GM12892 (cell line): Measurements from ENCODE around the gene SARS1.

ENCODE experiments used
- POLR2A ChIP-seq: IDR thresholded peaks from 2 replicates; pipeline ENCODE4 v1.6.1; 2011; ENCODE audit warnings: low read depth, low read length, control low read depth
- POLR2AphosphoS5 ChIP-seq: IDR thresholded peaks from 2 replicates; pipeline ENCODE4 v1.6.1; 2011; ENCODE audit warnings: low read depth, low read length, control low read depth
- TAF1 ChIP-seq: IDR thresholded peaks from 2 replicates; pipeline ENCODE4 v1.6.1; 2011; ENCODE audit warnings: low read depth, mild to moderate bottlenecking, control low read depth, low read length, borderline replicate concordance

DNA sequence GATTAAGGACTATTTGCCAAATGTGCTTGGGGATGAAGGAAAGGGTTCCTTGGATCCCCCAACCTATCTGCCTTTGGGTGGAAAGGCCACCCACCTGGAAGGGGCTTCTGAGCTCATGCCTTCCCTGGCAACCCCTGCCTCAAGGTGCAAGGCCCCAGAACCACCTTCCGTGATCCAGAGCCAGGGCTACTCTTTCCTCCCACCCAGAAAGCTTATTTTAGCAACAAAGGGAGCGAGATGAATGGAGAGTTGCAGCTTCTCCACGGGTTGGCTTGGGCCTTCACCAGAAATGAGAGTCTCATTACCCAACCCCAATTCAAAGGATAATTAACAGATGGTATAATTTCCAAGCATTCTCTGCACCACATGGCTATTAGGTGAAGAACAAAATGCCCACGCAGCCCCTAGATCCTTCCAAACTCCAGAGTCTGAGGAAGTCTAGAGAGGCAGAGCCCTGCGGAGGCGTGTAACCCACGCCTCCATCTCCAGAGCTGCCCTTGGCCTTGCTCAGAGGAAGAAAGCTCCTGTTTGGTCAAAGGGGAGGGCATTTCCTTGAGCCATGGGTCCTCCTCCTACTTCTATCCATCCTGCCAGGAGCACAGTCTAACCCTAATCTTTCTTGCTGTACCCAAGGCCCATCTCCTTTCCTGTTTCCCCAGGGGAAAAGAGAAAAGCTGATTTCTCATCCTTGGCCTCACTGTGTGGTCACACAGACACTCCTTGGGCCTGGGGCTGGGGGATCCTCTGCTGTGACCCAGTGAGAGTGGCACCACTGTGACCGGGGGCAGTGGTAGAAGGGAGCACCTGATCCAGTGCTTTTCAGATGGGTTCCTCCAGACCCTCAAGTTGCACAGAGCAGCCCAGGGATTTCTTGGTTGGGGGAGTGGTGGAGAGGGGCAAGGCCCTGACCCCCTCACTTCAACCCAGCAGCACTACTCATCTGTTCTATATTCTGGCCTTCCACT, 34.0 kb downstream of the SARS1 start:
- TF ChIP-seq POLR2A = no peak
- no peak for TF ChIP-seq TAF1
- no peak for TF ChIP-seq POLR2AphosphoS5
